Measurements from ENCODE around the gene SFTPD.

DNA sequence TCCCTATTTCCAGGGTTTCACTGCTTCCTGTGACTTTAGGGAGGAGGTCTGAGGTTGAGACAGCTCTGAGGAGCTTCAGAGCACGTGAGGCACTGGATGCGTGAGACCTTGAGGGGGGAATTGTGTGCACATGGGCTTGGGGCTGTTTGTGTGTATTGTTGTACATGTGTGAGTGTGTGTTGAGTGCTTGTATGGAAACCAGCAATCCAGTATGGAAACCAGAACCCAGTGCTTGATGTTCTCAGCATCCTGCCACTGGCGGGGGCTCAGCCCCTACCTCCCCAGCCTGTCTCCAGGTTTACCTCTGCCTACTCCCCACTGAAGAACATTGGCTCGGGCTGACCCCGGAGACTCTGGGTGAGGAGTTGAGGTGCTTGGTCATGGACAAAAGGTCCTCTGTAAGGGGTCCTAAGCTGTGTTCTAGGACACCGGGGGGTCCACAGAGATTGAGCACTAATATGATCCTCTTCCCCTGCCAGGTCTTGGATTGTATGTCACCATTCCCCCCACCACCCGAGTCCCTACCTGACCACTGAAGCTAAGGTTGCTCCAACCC is 20.8 kb downstream of the SFTPD start:
- TF ChIP-seq EZH2 (IDR thresholded peaks at IDR 0.05; ENCODE audit: borderline replicate concordance, low read depth, low read length, poor library complexity, severe bottlenecking): no peak
- TF ChIP-seq, protein P1, sequence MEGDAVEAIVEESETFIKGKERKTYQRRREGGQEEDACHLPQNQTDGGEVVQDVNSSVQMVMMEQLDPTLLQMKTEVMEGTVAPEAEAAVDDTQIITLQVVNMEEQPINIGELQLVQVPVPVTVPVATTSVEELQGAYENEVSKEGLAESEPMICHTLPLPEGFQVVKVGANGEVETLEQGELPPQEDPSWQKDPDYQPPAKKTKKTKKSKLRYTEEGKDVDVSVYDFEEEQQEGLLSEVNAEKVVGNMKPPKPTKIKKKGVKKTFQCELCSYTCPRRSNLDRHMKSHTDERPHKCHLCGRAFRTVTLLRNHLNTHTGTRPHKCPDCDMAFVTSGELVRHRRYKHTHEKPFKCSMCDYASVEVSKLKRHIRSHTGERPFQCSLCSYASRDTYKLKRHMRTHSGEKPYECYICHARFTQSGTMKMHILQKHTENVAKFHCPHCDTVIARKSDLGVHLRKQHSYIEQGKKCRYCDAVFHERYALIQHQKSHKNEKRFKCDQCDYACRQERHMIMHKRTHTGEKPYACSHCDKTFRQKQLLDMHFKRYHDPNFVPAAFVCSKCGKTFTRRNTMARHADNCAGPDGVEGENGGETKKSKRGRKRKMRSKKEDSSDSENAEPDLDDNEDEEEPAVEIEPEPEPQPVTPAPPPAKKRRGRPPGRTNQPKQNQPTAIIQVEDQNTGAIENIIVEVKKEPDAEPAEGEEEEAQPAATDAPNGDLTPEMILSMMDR (conservative IDR thresholded peaks at IDR 0.05; ENCODE audit: low read depth, low read length): no peak

Measured in A673 (cell line).